ENCODE measurements around the gene TARS1.

GRCh38 chr5:33501260-33501659, 60.5 kb downstream of the TARS1 start:
- TF ChIP-seq CTCF (conservative IDR thresholded peaks at IDR 0.05) (no peak), EZH2 (IDR thresholded peaks at IDR 0.05; ENCODE audit: low read depth) (no peak)

Data from PC-9 (cell line).